GM12878 (cell line): Measurements from ENCODE around the gene ZNF423. TPM values are rescaled to one million over a fixed set of nuclear protein-coding genes. Genes with fewer than 3 reads are reported as not detected.

Experiments
- ATAC-seq: fragments of 200-7000 bp; cut with Tn5 transposase; 3 replicates; pipeline ENCODE4 v1.9.1; 2020; ENCODE audit warnings: mild to moderate bottlenecking, moderate library complexity
- BruUV-seq: library from RNA; stranded (reverse); fragments of 400-500 nt; replicated peaks from 2 replicates; lab custom pipeline; 2021; lab: Mats Ljungman, UMichigan
- CTCF ChIA-PET: fragments of 300-600 bp; sonication (Branson Sonifier 250); formaldehyde crosslinking; extraction: SDS; loops from one replicate; lab custom pipeline; 2021; ENCODE audit warnings: inconsistent platforms; lab: Yijun Ruan, JAX
- POLR2A ChIA-PET: fragments of 350-600 bp; formaldehyde crosslinking; extraction: SDS; loops from one replicate; lab custom pipeline; 2021; ENCODE audit warnings: inconsistent platforms; lab: Charles Lee
- RAD21 ChIA-PET: fragments of 300-600 bp; sonication (Branson Sonifier 250); formaldehyde crosslinking; loops from one replicate; lab custom pipeline; 2023; ENCODE audit warnings: antibody characterized with exemption; ENCODE audit not compliant: unreplicated experiment; lab: Charles Lee
- SMC1A ChIA-PET: fragments of 300-600 bp; sonication (Branson Sonifier 250); formaldehyde crosslinking; loops from one replicate; lab custom pipeline; 2023; ENCODE audit not compliant: unreplicated experiment, uncharacterized antibody; lab: Charles Lee
- DNase-seq: peaks from one replicate; pipeline ENCODE4 v3.0.0-alpha.2; 2011; ENCODE audit warnings: low read depth, low spot score
- FAIRE-seq: peaks from 3 replicates; lab custom pipeline; 2011; peaks lifted over from hg19 to GRCh38; lab: Jason Lieb, UNC
- H2AFZ ChIP-seq: 2 replicates; pipeline ENCODE4 v1.6.0; 2011; ENCODE audit warnings: low read depth, low read length, control low read depth; ENCODE audit not compliant: control insufficient read depth
- H3K27ac ChIP-seq: 2 replicates; pipeline ENCODE4 v1.5.1; 2011; ENCODE audit warnings: control low read depth; ENCODE audit not compliant: control insufficient read depth, insufficient read depth
- H3K27me3 ChIP-seq, 2 experiments: replicated peaks in 1 of 2; 2 replicates each; pipeline versions ENCODE4 v1.6.0 to v1.6.1; 2011; ENCODE audit warnings: low read length in 1 of 2; ENCODE audit not compliant: control insufficient read depth in 2 of 2, insufficient read depth in 2 of 2
- H3K36me3 ChIP-seq, 2 experiments: 2 replicates each; pipeline ENCODE4 v1.5.1; 2011; ENCODE audit warnings: low read length in 1 of 2; ENCODE audit not compliant: control insufficient read depth in 2 of 2, insufficient read depth in 2 of 2
- H3K4me1 ChIP-seq: 2 replicates; pipeline ENCODE4 v1.6.1; 2011; ENCODE audit warnings: mild to moderate bottlenecking, low read length, moderate library complexity, mixed read lengths; ENCODE audit not compliant: control insufficient read depth, insufficient read depth
- H3K4me2 ChIP-seq: 2 replicates; pipeline ENCODE4 v1.6.0; 2011; ENCODE audit warnings: control low read depth; ENCODE audit not compliant: control insufficient read depth, insufficient read depth
- H3K4me3 ChIP-seq: fragments of 200-600 bp; sonication (generic); 2 replicates; pipeline ENCODE4 v1.5.1; 2016
- H3K79me2 ChIP-seq: 2 replicates; pipeline ENCODE4 v1.6.0; 2011; ENCODE audit warnings: low read length; ENCODE audit not compliant: control insufficient read depth, insufficient read depth
- H3K9ac ChIP-seq: 2 replicates; pipeline ENCODE4 v1.8.0; 2011; ENCODE audit warnings: low read length, control low read depth, mixed read lengths; ENCODE audit not compliant: control insufficient read depth, insufficient read depth
- H3K9me3 ChIP-seq: replicated peaks from 3 replicates; pipeline ENCODE4 v1.5.1; 2011; ENCODE audit warnings: mild to moderate bottlenecking, low read length; ENCODE audit not compliant: control insufficient read depth, insufficient read depth
- H4K20me1 ChIP-seq: 2 replicates; pipeline ENCODE4 v1.6.0; 2011; ENCODE audit not compliant: control insufficient read depth, insufficient read depth
- BMI1 ChIP-seq: fragments of 450-650 bp; IDR thresholded peaks from 2 replicates; pipeline ENCODE4 v1.6.1; 2016; ENCODE audit warnings: mild to moderate bottlenecking, moderate library complexity, borderline replicate concordance
- ESRRA ChIP-seq: IDR thresholded peaks from 2 replicates; pipeline ENCODE4 v1.6.1; 2012; ENCODE audit warnings: mild to moderate bottlenecking, low read length, improper control_type of control experiment
- HDGF ChIP-seq: fragments of 450-650 bp; IDR thresholded peaks from 2 replicates; pipeline ENCODE4 v1.6.1; 2016; ENCODE audit warnings: antibody characterized with exemption
- MEF2A ChIP-seq: IDR thresholded peaks from 2 replicates; pipeline ENCODE4 v1.6.1; 2011; ENCODE audit warnings: low read depth, mild to moderate bottlenecking, low read length, moderate library complexity; ENCODE audit not compliant: insufficient read depth
- MTA3 ChIP-seq: IDR thresholded peaks from 2 replicates; pipeline ENCODE4 v1.6.1; 2012; ENCODE audit warnings: low read length, inconsistent platforms, borderline replicate concordance
- PAX5 ChIP-seq: IDR thresholded peaks from 2 replicates; pipeline ENCODE4 v1.6.1; 2011; ENCODE audit warnings: low read depth, low read length, borderline replicate concordance
- SPI1 ChIP-seq: IDR thresholded peaks from 2 replicates; pipeline ENCODE4 v1.6.1; 2011; ENCODE audit warnings: low read depth, mild to moderate bottlenecking, low read length, moderate library complexity, borderline replicate concordance; ENCODE audit not compliant: insufficient read depth
- WGBS: methylation state at CpG from one replicate; pipeline ENCODE4 v1.1.6; 2016; ENCODE audit warnings: low lambda C conversion rate; ENCODE audit not compliant: insufficient replicate concordance, insufficient coverage; ENCODE audit errors: missing lambda C conversion rate; 5-methylcytosine and 5-hydroxymethylcytosine counted together
- in situ Hi-C: fragments of 300-500 bp; cut with MboI; formaldehyde crosslinking; loops from 9 replicates; pipeline ENCODE4 v1.14.3; 2018; ENCODE audit warnings: mixed read lengths
- intact Hi-C: fragments of 100-400 bp; cut with micrococcal nuclease; formaldehyde crosslinking; loops from one replicate; pipeline ENCODE4 v1.14.2; 2022; ENCODE audit not compliant: unreplicated experiment
- polyA plus RNA-seq, 11 experiments: library from polyadenylated mRNA; depleted of rRNA in 4 of 11; unstranded in 6 of 11; stranded (reverse) in 5 of 11; fragments of >200 nt; fragmentation: Nextera tagmentation in 4 of 11; fragmentation: Illumina TruSeq in 1 of 11; extraction: Ambion mirVana in 4 of 11; extraction: Trizol in 1 of 11; gene quantifications; 1 replicate in 1 of 11; 2 replicates in 10 of 11; pipeline versions ENCODE4 v1.2.1 to v1.2.3, GENCODE V29; 2011 to 2016; ENCODE audit warnings: inconsistent platforms in 2 of 11, missing spikeins in 2 of 11, low read depth in 1 of 11
- total RNA-seq, 4 experiments: library from RNA; depleted of rRNA in 3 of 4; stranded (reverse); fragments of >200 nt in 3 of 4; fragmentation: Illumina TruSeq in 1 of 4; extraction: Trizol in 1 of 4; gene quantifications; 2 replicates each; pipeline versions ENCODE4 v1.2.1 to v1.2.3, GENCODE V29; 2013 to 2021
- TF ChIP-seq, protein P1 (sequence below): fragments of 450-650 bp; IDR thresholded peaks from 2 replicates; pipeline ENCODE4 v1.6.1; 2017; ENCODE audit warnings: mild to moderate bottlenecking
- TF ChIP-seq, protein P2 (sequence below): fragments of 450-650 bp; IDR thresholded peaks from 2 replicates; pipeline ENCODE4 v1.6.1; 2017; ENCODE audit warnings: mild to moderate bottlenecking, moderate library complexity
- TF ChIP-seq, protein P3 (sequence below), 3 experiments: IDR thresholded peaks in 2 of 3; conservative IDR thresholded peaks in 1 of 3; 2 replicates each; pipeline ENCODE4 v1.5.1; 2011; ENCODE audit warnings: low read depth in 3 of 3, low read length in 3 of 3, mild to moderate bottlenecking in 3 of 3, control low read depth in 2 of 3, moderate library complexity in 2 of 3, inconsistent platforms in 1 of 3, mixed read lengths in 1 of 3; ENCODE audit not compliant: control insufficient read depth in 2 of 3, insufficient read depth in 1 of 3; ENCODE audit errors: extremely low read depth in 1 of 3

The ZNF423 gene
- total and polyA plus RNA-seq, 10 of the 15 experiments (the other 5 are each of a cell fraction or from before 2014, with no cell fraction given): 0.03 to 0.64 (median 0.10) TPM

DNA sequence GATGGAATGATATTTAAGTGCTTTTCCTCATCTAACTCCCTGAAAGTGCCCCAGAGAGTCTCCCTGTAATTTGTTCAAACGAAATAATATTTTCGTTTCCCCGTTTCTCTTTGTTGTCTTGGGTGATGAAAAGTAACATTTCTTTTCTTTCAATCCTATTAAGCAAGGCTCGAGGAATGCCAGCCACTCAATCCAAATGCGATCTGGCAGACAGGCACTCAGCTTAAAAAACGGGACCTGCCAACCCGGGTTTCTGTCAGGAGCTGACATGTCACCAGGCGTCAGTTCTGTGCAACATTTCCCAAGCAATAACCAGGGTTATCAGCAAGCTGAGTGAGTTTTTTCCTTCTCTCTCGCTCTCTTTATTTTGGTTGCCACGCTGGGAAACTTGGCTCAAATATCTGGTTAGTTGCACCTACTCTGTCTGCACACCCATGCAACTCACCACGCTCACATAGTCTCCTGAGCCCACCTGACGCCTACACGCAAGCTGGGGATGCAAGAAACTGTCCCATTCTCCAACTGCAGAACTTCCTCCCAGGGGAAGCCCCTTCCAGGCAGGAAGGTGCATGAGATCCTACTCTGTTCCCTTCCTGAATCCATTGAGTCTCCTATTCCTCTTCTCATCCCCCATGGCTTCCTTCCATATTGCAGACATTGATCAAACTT lies 274.1 kb downstream of the ZNF423 start:
- Histone ChIP-seq H3K9me3 (no peaks in the 10 kb centered on the region), H3K27me3 (no peaks in the 10 kb centered on the region), H3K4me2 (no peak overlapping the region), H3K36me3 (no peaks in the 10 kb centered on the region), H3K4me3 (no peak overlapping the region), H3K4me1 (no peaks in the 10 kb centered on the region), H4K20me1 (no peaks in the 10 kb centered on the region), H3K27ac (no peak overlapping the region), H3K9ac (no peak overlapping the region), H2AFZ (no peak overlapping the region), H3K79me2 (no peaks in the 10 kb centered on the region)
- POLR2A ChIA-PET: no interaction called here
- DNase-seq (no peak), FAIRE-seq (no peak), ATAC-seq (no peak)
- 36% methylated on average over 13 of the region's 13 CpGs for WGBS
- TF ChIP-seq, protein P1, sequence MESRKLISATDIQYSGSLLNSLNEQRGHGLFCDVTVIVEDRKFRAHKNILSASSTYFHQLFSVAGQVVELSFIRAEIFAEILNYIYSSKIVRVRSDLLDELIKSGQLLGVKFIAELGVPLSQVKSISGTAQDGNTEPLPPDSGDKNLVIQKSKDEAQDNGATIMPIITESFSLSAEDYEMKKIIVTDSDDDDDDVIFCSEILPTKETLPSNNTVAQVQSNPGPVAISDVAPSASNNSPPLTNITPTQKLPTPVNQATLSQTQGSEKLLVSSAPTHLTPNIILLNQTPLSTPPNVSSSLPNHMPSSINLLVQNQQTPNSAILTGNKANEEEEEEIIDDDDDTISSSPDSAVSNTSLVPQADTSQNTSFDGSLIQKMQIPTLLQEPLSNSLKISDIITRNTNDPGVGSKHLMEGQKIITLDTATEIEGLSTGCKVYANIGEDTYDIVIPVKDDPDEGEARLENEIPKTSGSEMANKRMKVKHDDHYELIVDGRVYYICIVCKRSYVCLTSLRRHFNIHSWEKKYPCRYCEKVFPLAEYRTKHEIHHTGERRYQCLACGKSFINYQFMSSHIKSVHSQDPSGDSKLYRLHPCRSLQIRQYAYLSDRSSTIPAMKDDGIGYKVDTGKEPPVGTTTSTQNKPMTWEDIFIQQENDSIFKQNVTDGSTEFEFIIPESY: no peak
- TF ChIP-seq SPI1: no peak
- TF ChIP-seq HDGF: no peak
- TF ChIP-seq BMI1: no peak
- TF ChIP-seq, protein P2, sequence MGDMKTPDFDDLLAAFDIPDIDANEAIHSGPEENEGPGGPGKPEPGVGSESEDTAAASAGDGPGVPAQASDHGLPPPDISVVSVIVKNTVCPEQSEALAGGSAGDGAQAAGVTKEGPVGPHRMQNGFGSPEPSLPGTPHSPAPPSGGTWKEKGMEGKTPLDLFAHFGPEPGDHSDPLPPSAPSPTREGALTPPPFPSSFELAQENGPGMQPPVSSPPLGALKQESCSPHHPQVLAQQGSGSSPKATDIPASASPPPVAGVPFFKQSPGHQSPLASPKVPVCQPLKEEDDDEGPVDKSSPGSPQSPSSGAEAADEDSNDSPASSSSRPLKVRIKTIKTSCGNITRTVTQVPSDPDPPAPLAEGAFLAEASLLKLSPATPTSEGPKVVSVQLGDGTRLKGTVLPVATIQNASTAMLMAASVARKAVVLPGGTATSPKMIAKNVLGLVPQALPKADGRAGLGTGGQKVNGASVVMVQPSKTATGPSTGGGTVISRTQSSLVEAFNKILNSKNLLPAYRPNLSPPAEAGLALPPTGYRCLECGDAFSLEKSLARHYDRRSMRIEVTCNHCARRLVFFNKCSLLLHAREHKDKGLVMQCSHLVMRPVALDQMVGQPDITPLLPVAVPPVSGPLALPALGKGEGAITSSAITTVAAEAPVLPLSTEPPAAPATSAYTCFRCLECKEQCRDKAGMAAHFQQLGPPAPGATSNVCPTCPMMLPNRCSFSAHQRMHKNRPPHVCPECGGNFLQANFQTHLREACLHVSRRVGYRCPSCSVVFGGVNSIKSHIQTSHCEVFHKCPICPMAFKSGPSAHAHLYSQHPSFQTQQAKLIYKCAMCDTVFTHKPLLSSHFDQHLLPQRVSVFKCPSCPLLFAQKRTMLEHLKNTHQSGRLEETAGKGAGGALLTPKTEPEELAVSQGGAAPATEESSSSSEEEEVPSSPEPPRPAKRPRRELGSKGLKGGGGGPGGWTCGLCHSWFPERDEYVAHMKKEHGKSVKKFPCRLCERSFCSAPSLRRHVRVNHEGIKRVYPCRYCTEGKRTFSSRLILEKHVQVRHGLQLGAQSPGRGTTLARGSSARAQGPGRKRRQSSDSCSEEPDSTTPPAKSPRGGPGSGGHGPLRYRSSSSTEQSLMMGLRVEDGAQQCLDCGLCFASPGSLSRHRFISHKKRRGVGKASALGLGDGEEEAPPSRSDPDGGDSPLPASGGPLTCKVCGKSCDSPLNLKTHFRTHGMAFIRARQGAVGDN: no peak
- TF ChIP-seq ESRRA: no peak
- TF ChIP-seq, protein P3, sequence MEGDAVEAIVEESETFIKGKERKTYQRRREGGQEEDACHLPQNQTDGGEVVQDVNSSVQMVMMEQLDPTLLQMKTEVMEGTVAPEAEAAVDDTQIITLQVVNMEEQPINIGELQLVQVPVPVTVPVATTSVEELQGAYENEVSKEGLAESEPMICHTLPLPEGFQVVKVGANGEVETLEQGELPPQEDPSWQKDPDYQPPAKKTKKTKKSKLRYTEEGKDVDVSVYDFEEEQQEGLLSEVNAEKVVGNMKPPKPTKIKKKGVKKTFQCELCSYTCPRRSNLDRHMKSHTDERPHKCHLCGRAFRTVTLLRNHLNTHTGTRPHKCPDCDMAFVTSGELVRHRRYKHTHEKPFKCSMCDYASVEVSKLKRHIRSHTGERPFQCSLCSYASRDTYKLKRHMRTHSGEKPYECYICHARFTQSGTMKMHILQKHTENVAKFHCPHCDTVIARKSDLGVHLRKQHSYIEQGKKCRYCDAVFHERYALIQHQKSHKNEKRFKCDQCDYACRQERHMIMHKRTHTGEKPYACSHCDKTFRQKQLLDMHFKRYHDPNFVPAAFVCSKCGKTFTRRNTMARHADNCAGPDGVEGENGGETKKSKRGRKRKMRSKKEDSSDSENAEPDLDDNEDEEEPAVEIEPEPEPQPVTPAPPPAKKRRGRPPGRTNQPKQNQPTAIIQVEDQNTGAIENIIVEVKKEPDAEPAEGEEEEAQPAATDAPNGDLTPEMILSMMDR (IDR thresholded peaks at IDR 0.05 in 2 of 3, conservative IDR thresholded peaks at IDR 0.05 in 1 of 3; ENCODE audit: control insufficient read depth in 2 of 3, extremely low read depth in 1 of 3, insufficient read depth in 1 of 3, low read depth in 3 of 3, low read length in 3 of 3): no peak
- TF ChIP-seq MTA3: no peak
- no peak for TF ChIP-seq MEF2A
- TF ChIP-seq PAX5: no peak
- CTCF ChIA-PET: interaction anchor here (0.6 to 0.7 kb wide), 2 partner anchors 11 to 57 kb away, joined by 3 read pairs; no protein-coding TSS in a partner anchor
- no TSS peak for BruUV-seq
- in situ Hi-C loops (loop anchor here (5.0 kb wide), 1 partner anchor 89 kb away; no protein-coding TSS in a partner anchor), intact Hi-C loops (no loop called here)
- SMC1A ChIA-PET: no interaction called here
- RAD21 ChIA-PET: no interaction called here
